Liver (tissue), 9 donors: Measurements from ENCODE around the gene SUN3. TPM values are rescaled to one million over a fixed set of nuclear protein-coding genes. Genes with fewer than 3 reads are reported as not detected.

Experiments
- DNase-seq: peaks from one replicate; pipeline ENCODE4 v3.0.0-alpha.2; 2017; ENCODE audit warnings: low spot score
- H3K27ac ChIP-seq, 2 donors: one replicate each; pipeline ENCODE4 v1.7.0; 2013; ENCODE audit warnings: inconsistent platforms in 2 of 2, low read length in 2 of 2, control low read depth in 1 of 2, low read depth in 1 of 2, mild to moderate bottlenecking in 1 of 2
- H3K27me3 ChIP-seq, 4 donors: one replicate each; pipeline versions ENCODE4 v1.6.1 to v1.7.0; 2013; ENCODE audit warnings: low read length in 3 of 4, inconsistent platforms in 1 of 4, mild to moderate bottlenecking in 1 of 4, moderate library complexity in 1 of 4; ENCODE audit not compliant: control insufficient read depth in 4 of 4, insufficient read depth in 4 of 4
- H3K36me3 ChIP-seq, 4 donors: one replicate each; pipeline versions ENCODE4 v1.6.1 to v1.7.0; 2013; ENCODE audit warnings: low read length in 3 of 4, mild to moderate bottlenecking in 3 of 4, low read depth in 1 of 4, moderate library complexity in 1 of 4; ENCODE audit not compliant: control insufficient read depth in 4 of 4, insufficient read depth in 3 of 4
- H3K4me1 ChIP-seq, 4 donors: one replicate each; pipeline versions ENCODE4 v1.6.1 to v1.7.0; 2013; ENCODE audit warnings: low read length in 3 of 4, mild to moderate bottlenecking in 3 of 4, moderate library complexity in 1 of 4; ENCODE audit not compliant: control insufficient read depth in 4 of 4, insufficient read depth in 4 of 4
- H3K4me3 ChIP-seq, 3 donors: one replicate each; pipeline versions ENCODE4 v1.6.1 to v1.7.0; 2013; ENCODE audit warnings: low read length in 3 of 3, control low read depth in 1 of 3, low read depth in 1 of 3, mild to moderate bottlenecking in 1 of 3
- H3K9ac ChIP-seq, 2 donors: one replicate each; pipeline ENCODE4 v1.7.0; 2013; ENCODE audit warnings: low read length in 2 of 2, mild to moderate bottlenecking in 2 of 2, moderate library complexity in 2 of 2, control low read depth in 1 of 2, low read depth in 1 of 2
- H3K9me3 ChIP-seq, 4 donors: one replicate each; pipeline versions ENCODE4 v1.6.1 to v1.7.0; 2013; ENCODE audit warnings: low read length in 3 of 4; ENCODE audit not compliant: control insufficient read depth in 4 of 4
- FOXA1 ChIP-seq: IDR thresholded peaks from 2 replicates; pipeline ENCODE4 v1.6.1; 2016; ENCODE audit warnings: antibody characterized with exemption
- FOXA2 ChIP-seq: IDR thresholded peaks from 2 replicates; pipeline ENCODE4 v1.6.1; 2016; ENCODE audit warnings: antibody characterized with exemption
- GABPA ChIP-seq, 2 donors: IDR thresholded peaks in 1 of 2; conservative IDR thresholded peaks in 1 of 2; 2 replicates each; pipeline ENCODE4 v1.6.1; 2016; ENCODE audit warnings: antibody characterized with exemption in 2 of 2, mild to moderate bottlenecking in 1 of 2, moderate library complexity in 1 of 2
- HNF4A ChIP-seq, 2 donors: conservative IDR thresholded peaks; 2 replicates each; pipeline ENCODE4 v1.6.1; 2016; ENCODE audit warnings: antibody characterized with exemption in 2 of 2, mild to moderate bottlenecking in 2 of 2
- HNF4G ChIP-seq: IDR thresholded peaks from 2 replicates; pipeline ENCODE4 v1.6.1; 2016; ENCODE audit warnings: antibody characterized with exemption
- JUND ChIP-seq, 2 donors: IDR thresholded peaks; 2 replicates each; pipeline ENCODE4 v1.6.1; 2016; ENCODE audit warnings: antibody characterized with exemption in 2 of 2
- RAD21 ChIP-seq, 2 donors: IDR thresholded peaks; 2 replicates each; pipeline ENCODE4 v1.6.1; 2016; ENCODE audit warnings: antibody characterized with exemption in 2 of 2, mild to moderate bottlenecking in 2 of 2
- SP1 ChIP-seq: IDR thresholded peaks from 2 replicates; pipeline ENCODE4 v1.6.1; 2018; ENCODE audit warnings: antibody characterized with exemption, mild to moderate bottlenecking
- TAF1 ChIP-seq: conservative IDR thresholded peaks from 2 replicates; pipeline ENCODE4 v1.6.1; 2016; ENCODE audit warnings: antibody characterized with exemption, mild to moderate bottlenecking
- WGBS: extraction: QIAGEN DNeasy Blood & Tissue Kit; methylation state at CpG from one replicate; pipeline ENCODE4 v1.1.7; 2013; 5-methylcytosine and 5-hydroxymethylcytosine counted together
- polyA plus RNA-seq, 2 donors: library from polyadenylated mRNA; stranded (reverse) in 1 of 2; unstranded in 1 of 2; fragments of 200-250 nt in 1 of 2; fragments of >200 nt in 1 of 2; fragmentation: Nextera tagmentation in 1 of 2; extraction: Ambion mirVana in 1 of 2; gene quantifications; one replicate each; pipeline versions ENCODE4 v1.2.1 to v1.2.3, GENCODE V29; 2013 to 2015
- total RNA-seq, 2 donors: library from RNA; depleted of rRNA; stranded (reverse); fragments of >200 nt; gene quantifications; one replicate each; pipeline ENCODE4 v1.2.3, GENCODE V29; 2014
- TF ChIP-seq, protein P1 (sequence below): IDR thresholded peaks from 2 replicates; pipeline ENCODE4 v1.6.1; 2016; ENCODE audit warnings: antibody characterized with exemption
- TF ChIP-seq, protein P2 (sequence below): IDR thresholded peaks from 2 replicates; pipeline ENCODE4 v1.6.1; 2016; ENCODE audit warnings: antibody characterized with exemption, mild to moderate bottlenecking
- TF ChIP-seq, protein P3 (sequence below): IDR thresholded peaks from 2 replicates; pipeline ENCODE4 v1.6.1; 2016; ENCODE audit warnings: antibody characterized with exemption
- donor health status: healthy.
- donor health status: healthy.
- donor health status: healthy.
- donor health status: healthy.
- donor health status: healthy.

The SUN3 gene
- total and polyA plus RNA-seq, 4 donors, result not detected

DNA sequence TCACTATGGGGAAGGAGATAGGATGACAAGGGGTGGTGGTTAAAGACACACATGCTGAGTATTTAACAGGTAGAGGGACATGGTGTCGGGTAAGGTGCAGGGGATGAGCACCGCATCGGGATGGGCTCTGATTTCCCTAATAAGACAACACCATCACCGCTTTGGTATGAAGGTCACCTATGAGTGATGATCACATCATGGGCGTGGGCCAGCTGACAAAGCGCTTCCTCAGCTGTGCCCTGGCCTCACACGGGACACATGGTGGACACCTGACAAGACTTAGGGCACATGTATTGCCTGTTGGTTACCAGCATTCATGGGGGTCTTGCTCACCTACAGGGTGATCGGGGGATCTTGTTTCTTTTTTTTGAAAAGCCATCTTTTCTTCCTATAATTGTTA lies 19.2 kb upstream of the SUN3 start:
- H3K27me3 ChIP-seq, result no peaks in the 10 kb centered on the region
- no peak overlapping the region for H3K27ac ChIP-seq
- 94% methylated on average over 8 of the region's 8 CpGs for WGBS
- no peaks in the 10 kb centered on the region for H3K36me3 ChIP-seq
- no peaks in the 10 kb centered on the region for H3K9me3 ChIP-seq
- no peak overlapping the region for H3K4me3 ChIP-seq
- no peak for TF ChIP-seq HNF4G
- TF ChIP-seq, protein P1, sequence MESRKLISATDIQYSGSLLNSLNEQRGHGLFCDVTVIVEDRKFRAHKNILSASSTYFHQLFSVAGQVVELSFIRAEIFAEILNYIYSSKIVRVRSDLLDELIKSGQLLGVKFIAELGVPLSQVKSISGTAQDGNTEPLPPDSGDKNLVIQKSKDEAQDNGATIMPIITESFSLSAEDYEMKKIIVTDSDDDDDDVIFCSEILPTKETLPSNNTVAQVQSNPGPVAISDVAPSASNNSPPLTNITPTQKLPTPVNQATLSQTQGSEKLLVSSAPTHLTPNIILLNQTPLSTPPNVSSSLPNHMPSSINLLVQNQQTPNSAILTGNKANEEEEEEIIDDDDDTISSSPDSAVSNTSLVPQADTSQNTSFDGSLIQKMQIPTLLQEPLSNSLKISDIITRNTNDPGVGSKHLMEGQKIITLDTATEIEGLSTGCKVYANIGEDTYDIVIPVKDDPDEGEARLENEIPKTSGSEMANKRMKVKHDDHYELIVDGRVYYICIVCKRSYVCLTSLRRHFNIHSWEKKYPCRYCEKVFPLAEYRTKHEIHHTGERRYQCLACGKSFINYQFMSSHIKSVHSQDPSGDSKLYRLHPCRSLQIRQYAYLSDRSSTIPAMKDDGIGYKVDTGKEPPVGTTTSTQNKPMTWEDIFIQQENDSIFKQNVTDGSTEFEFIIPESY, result no peak
- TF ChIP-seq RAD21 (IDR thresholded peaks at IDR 0.05), result no peak
- TF ChIP-seq GABPA (IDR thresholded peaks at IDR 0.05 in 1 of 2, conservative IDR thresholded peaks at IDR 0.05 in 1 of 2), result no peak
- DNase-seq, result no peak
- no peak overlapping the region for H3K9ac ChIP-seq
- H3K4me1 ChIP-seq, result no peaks in the 10 kb centered on the region

DNA sequence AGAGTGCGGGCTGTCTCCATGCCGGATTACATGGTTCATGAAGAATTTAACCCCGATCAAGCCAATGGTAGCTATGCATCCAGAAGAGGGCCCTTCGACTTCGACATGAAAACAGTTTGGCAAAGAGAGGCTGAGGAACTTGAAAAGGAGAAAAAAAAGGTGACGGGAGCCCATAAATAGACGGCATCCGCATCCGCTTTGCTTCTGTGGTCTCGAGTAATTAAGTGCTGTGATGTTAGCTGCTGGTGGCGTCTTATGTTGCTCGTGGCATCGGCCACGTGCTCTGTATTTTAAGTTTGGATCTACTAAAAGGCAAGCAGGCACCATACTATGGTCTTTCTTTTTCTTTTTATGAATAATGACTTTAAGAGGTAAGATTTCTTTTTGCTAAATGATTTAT lies 17.6 kb upstream of the SUN3 start:
- no peak for DNase-seq
- Histone ChIP-seq H3K4me3 (no peak overlapping the region), H3K9ac (no peak overlapping the region)

More for the DNA sequence above, 17.6 kb upstream of the SUN3 start:
- WGBS, result 69% methylated on average over 14 of the region's 14 CpGs
- TF ChIP-seq, protein P2, sequence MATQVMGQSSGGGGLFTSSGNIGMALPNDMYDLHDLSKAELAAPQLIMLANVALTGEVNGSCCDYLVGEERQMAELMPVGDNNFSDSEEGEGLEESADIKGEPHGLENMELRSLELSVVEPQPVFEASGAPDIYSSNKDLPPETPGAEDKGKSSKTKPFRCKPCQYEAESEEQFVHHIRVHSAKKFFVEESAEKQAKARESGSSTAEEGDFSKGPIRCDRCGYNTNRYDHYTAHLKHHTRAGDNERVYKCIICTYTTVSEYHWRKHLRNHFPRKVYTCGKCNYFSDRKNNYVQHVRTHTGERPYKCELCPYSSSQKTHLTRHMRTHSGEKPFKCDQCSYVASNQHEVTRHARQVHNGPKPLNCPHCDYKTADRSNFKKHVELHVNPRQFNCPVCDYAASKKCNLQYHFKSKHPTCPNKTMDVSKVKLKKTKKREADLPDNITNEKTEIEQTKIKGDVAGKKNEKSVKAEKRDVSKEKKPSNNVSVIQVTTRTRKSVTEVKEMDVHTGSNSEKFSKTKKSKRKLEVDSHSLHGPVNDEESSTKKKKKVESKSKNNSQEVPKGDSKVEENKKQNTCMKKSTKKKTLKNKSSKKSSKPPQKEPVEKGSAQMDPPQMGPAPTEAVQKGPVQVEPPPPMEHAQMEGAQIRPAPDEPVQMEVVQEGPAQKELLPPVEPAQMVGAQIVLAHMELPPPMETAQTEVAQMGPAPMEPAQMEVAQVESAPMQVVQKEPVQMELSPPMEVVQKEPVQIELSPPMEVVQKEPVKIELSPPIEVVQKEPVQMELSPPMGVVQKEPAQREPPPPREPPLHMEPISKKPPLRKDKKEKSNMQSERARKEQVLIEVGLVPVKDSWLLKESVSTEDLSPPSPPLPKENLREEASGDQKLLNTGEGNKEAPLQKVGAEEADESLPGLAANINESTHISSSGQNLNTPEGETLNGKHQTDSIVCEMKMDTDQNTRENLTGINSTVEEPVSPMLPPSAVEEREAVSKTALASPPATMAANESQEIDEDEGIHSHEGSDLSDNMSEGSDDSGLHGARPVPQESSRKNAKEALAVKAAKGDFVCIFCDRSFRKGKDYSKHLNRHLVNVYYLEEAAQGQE, result no peak
- TF ChIP-seq JUND (IDR thresholded peaks at IDR 0.05) (no peak), GABPA (IDR thresholded peaks at IDR 0.05 in 1 of 2, conservative IDR thresholded peaks at IDR 0.05 in 1 of 2) (no peak), FOXA1 (no peak), TAF1 (no peak), RAD21 (IDR thresholded peaks at IDR 0.05) (no peak), SP1 (no peak), HNF4A (conservative IDR thresholded peaks at IDR 0.05) (no peak), FOXA2 (no peak)
- TF ChIP-seq, protein P1, result no peak
- TF ChIP-seq, protein P3, sequence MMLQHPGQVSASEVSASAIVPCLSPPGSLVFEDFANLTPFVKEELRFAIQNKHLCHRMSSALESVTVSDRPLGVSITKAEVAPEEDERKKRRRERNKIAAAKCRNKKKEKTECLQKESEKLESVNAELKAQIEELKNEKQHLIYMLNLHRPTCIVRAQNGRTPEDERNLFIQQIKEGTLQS, result no peak
- no peaks in the 10 kb centered on the region for H3K36me3 ChIP-seq
- no peak overlapping the region for H3K27ac ChIP-seq
- H3K27me3 ChIP-seq, result no peaks in the 10 kb centered on the region
- no peaks in the 10 kb centered on the region for H3K4me1 ChIP-seq
- no peaks in the 10 kb centered on the region for H3K9me3 ChIP-seq
